DND-41 (cell line): ENCODE data around the gene PLD6.

Experiments used
- CTCF ChIP-seq: IDR thresholded peaks from 2 replicates; pipeline ENCODE4 v1.5.1; 2012; ENCODE audit warnings: borderline replicate concordance, low read length, moderate library complexity, mild to moderate bottlenecking; ENCODE audit not compliant: poor library complexity, severe bottlenecking; ENCODE audit errors: extremely low read depth
- EZH2 ChIP-seq: IDR thresholded peaks from 3 replicates; pipeline ENCODE4 v1.6.1; 2012; ENCODE audit warnings: borderline replicate concordance, low read depth, mild to moderate bottlenecking, moderate library complexity, low read length, inconsistent platforms; ENCODE audit not compliant: severe bottlenecking

DNA sequence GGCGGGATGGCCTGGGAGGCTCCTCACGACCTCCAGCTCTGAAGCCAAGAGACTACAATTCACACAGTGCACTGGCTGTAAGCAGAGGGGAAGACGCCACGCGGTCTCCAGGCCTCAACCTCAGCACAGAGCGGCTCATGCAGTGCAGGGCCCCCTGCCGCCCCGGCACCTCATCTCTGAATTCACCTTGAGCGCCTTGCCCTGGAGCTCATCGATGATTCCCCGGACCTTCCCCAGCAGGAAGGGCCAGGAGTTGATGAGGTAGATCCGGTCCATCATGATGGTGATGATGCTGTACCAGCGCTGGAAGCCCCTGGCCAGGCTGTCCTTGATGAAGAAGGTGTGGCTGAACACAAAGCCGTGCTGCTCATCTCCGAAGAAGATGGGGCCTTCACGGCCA is 17.6 kb upstream of the PLD6 start:
- TF ChIP-seq CTCF (no peak), EZH2 (no peak)
